ENCODE data around the gene HSPA1A. TPM values are rescaled to one million over a fixed set of nuclear protein-coding genes. Genes with fewer than 3 reads are reported as not detected.

HSPA1A gene
- total and polyA plus RNA-seq, 9 of the 15 experiments (the other 6 are each of a cell fraction or from before 2014, with no cell fraction given) = 2.2 to 273 (median 107) TPM

DNA sequence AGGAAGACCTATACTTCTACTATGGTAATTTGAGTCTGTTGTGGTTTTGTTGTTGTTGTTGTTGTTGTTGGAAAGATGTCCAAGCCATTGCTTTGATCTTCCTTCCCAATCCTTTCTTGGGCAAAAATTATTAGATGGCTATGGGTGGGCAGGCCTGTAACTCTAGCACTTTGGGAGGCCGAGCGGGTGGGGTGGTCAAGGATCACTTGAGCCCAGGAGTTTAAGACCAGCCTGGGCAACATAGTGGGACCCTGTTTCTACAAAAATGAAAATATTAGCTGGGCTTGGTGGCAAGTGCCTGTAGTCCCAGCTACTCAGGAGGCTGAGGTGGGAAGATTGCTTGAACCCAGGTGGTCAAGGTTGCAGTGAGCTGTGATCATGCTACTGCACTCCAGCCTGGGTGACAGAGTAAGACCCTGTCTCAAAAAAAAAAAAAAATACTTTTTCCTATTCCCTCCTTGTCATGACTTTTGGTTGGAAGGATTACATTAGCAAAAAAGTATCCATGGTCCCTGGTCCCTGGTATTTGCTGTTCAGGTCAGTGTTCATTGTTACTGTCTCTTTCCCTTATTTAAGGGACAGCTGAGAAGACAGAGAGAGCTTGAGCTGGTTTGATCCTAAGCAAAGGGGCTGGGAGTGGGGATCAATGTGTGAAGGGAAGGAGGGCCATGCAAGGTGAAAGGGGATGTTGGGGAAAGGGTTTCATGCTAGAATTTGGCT, 35.6 kb downstream of the HSPA1A start:
- ATAC-seq = no peak
- H3K9ac ChIP-seq (ENCODE audit: insufficient read depth in 1 of 2, low read depth in 2 of 2, low read length in 2 of 2) = no peak overlapping the region
- peaks cover 0 to 8% of the 10 kb centered on the region in 2 experiments; a peak in 2 of 5 replicates for H3K4me1 ChIP-seq (replicated peaks in 1 of 2; ENCODE audit: control insufficient read depth in 2 of 2, insufficient read depth in 2 of 2, low read length in 2 of 2)
- ChIA-PET POLR2A (interaction anchor here (0.6 to 15.7 kb wide), 5 partner anchors 9 to 199 kb away, joined by 3 to 229 read pairs (median 4); no protein-coding TSS in a partner anchor), CTCF (ENCODE audit: low intra/inter-chr PET ratio) (interaction anchor here (0.9 kb wide), 1 partner anchor 125 kb away, joined by 3 read pairs; no protein-coding TSS in a partner anchor)
- H3K27ac ChIP-seq (ENCODE audit: extremely low read depth, low read depth, low read length) = no peak overlapping the region
- no peak for TF ChIP-seq PHB2 (IDR thresholded peaks at IDR 0.05; ENCODE audit: low read depth)
- TF ChIP-seq, protein P1, sequence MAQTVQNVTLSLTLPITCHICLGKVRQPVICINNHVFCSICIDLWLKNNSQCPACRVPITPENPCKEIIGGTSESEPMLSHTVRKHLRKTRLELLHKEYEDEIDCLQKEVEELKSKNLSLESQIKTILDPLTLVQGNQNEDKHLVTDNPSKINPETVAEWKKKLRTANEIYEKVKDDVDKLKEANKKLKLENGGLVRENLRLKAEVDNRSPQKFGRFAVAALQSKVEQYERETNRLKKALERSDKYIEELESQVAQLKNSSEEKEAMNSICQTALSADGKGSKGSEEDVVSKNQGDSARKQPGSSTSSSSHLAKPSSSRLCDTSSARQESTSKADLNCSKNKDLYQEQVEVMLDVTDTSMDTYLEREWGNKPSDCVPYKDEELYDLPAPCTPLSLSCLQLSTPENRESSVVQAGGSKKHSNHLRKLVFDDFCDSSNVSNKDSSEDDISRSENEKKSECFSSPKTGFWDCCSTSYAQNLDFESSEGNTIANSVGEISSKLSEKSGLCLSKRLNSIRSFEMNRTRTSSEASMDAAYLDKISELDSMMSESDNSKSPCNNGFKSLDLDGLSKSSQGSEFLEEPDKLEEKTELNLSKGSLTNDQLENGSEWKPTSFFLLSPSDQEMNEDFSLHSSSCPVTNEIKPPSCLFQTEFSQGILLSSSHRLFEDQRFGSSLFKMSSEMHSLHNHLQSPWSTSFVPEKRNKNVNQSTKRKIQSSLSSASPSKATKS (CRISPR knock-in tag; IDR thresholded peaks at IDR 0.05) = no peak
- TF ChIP-seq, protein P2, sequence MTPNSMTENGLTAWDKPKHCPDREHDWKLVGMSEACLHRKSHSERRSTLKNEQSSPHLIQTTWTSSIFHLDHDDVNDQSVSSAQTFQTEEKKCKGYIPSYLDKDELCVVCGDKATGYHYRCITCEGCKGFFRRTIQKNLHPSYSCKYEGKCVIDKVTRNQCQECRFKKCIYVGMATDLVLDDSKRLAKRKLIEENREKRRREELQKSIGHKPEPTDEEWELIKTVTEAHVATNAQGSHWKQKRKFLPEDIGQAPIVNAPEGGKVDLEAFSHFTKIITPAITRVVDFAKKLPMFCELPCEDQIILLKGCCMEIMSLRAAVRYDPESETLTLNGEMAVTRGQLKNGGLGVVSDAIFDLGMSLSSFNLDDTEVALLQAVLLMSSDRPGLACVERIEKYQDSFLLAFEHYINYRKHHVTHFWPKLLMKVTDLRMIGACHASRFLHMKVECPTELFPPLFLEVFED (CRISPR knock-in tag; conservative IDR thresholded peaks at IDR 0.05) = no peak
- TF ChIP-seq RBM25 (IDR thresholded peaks at IDR 0.05; ENCODE audit: low read depth, low read length, severe bottlenecking) = no peak
- TF ChIP-seq, protein P3, sequence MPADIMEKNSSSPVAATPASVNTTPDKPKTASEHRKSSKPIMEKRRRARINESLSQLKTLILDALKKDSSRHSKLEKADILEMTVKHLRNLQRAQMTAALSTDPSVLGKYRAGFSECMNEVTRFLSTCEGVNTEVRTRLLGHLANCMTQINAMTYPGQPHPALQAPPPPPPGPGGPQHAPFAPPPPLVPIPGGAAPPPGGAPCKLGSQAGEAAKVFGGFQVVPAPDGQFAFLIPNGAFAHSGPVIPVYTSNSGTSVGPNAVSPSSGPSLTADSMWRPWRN (IDR thresholded peaks at IDR 0.05; ENCODE audit: low read depth) = no peak
- no peak for TF ChIP-seq CAMTA2 (CRISPR knock-in tag; conservative IDR thresholded peaks at IDR 0.05)
- no peak for TF ChIP-seq ZNF143 (CRISPR knock-in tag; IDR thresholded peaks at IDR 0.05)
- H2AFZ ChIP-seq (ENCODE audit: low read depth, low read length) = peak overlapping the region; percentile 4; the same call in 1 of the 2 replicates
- DNase-seq (ENCODE audit: extremely low read depth in 1 of 4, low spot score in 3 of 4) = peak in 1 of 4 experiments; percentile 13
- no peaks in the 10 kb centered on the region for H4K20me1 ChIP-seq (replicated peaks; ENCODE audit: control insufficient read depth, insufficient read depth, low read length)
- H3K9me1 ChIP-seq (ENCODE audit: control insufficient read depth, insufficient read depth, low read length) = no peaks in the 10 kb centered on the region
- no peak for FAIRE-seq
- no peak overlapping the region for H3K4me2 ChIP-seq (ENCODE audit: insufficient read depth, low read length)
- no peaks in the 10 kb centered on the region for H3K79me2 ChIP-seq (ENCODE audit: control insufficient read depth, insufficient read depth, low read length)
- BruUV-seq (replicated peaks) = no TSS peak
- H3K36me3 ChIP-seq (ENCODE audit: control insufficient read depth, insufficient read depth, low read length) = no peaks in the 10 kb centered on the region
- no peaks in the 10 kb centered on the region for H3K27me3 ChIP-seq (ENCODE audit: control insufficient read depth in 2 of 2, insufficient read depth in 2 of 2, low read length in 2 of 2)
- 83% methylated on average over 2 of the region's 2 CpGs for WGBS (ENCODE audit: insufficient coverage, low coverage, missing lambda C conversion rate)
- in situ Hi-C loops (cut with MboI) = no loop called here
- intact Hi-C loops (cut with micrococcal nuclease) = no loop called here
- no peak overlapping the region for H3K4me3 ChIP-seq
- H3K9me3 ChIP-seq (replicated peaks; ENCODE audit: control insufficient read depth, insufficient read depth, low read depth, low read length) = no peaks in the 10 kb centered on the region; the same call in 1 of the 2 replicates
